Measurements from ENCODE around the gene JOSD1.

DNA sequence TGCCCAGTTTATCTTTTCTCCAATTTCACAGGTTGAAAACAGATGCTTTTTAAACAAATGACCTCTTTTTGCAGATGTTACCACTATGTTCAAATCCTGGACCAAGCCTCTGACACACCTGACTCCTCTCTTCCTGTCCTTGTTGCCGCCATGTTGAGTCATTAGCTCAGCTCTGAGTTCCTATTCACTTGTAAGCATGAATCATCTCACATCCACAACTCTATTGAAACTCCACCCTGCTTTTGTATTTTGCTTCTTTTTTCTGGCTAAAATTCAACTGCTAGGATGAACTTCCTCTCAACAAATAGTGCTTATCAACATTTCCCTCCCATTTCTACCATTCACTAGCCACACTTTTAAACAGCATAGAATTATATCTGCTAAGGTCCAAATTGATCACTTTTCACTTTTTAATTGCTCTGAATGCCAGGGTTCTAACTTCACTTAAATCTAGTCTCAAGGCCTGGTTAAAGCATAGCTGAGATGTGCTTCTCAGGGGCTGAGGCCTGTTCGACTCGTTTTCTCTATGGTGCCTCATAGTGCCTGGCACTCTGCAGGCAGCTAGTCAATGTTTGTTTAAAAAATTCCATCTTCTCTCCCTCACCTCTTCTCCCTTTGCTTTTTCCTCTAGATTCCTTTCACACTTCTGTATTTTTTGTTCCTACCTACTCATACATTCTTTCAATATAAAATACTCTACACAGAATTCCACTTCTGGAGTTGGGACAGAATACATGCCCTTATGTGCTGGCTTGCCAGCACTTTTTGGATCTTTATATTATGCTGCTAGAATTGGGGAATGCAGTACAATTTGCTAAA, 3.9 kb downstream of the JOSD1 start:
- no peak for TF ChIP-seq EZH2 (IDR thresholded peaks at IDR 0.05; ENCODE audit: borderline replicate concordance)
- TF ChIP-seq, protein P1, sequence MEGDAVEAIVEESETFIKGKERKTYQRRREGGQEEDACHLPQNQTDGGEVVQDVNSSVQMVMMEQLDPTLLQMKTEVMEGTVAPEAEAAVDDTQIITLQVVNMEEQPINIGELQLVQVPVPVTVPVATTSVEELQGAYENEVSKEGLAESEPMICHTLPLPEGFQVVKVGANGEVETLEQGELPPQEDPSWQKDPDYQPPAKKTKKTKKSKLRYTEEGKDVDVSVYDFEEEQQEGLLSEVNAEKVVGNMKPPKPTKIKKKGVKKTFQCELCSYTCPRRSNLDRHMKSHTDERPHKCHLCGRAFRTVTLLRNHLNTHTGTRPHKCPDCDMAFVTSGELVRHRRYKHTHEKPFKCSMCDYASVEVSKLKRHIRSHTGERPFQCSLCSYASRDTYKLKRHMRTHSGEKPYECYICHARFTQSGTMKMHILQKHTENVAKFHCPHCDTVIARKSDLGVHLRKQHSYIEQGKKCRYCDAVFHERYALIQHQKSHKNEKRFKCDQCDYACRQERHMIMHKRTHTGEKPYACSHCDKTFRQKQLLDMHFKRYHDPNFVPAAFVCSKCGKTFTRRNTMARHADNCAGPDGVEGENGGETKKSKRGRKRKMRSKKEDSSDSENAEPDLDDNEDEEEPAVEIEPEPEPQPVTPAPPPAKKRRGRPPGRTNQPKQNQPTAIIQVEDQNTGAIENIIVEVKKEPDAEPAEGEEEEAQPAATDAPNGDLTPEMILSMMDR (IDR thresholded peaks at IDR 0.05; ENCODE audit: poor library complexity): no peak
- no peak for TF ChIP-seq EZH2phosphoT487 (IDR thresholded peaks at IDR 0.05; ENCODE audit: low read depth, severe bottlenecking, unreplicated experiment)
